BE2C (cell line): ENCODE measurements around the gene STK16.
A peak's percentile ranks its signal among the peaks of the same experiment; 100 is the strongest.

Experiments used
- DNase-seq: peaks from one replicate; pipeline ENCODE4 v3.0.0-alpha.2; 2020
- H3K27me3 ChIP-seq: fragments of 250-450 bp; sonication (Bioruptor Pico); 2 replicates; pipeline ENCODE4 v1.5.1; 2020; ENCODE audit warnings: mild to moderate bottlenecking
- H3K36me3 ChIP-seq: fragments of 250-450 bp; sonication (Bioruptor Pico); 2 replicates; pipeline ENCODE4 v1.5.1; 2020; ENCODE audit warnings: mild to moderate bottlenecking
- H3K4me1 ChIP-seq: fragments of 250-450 bp; sonication (Bioruptor Pico); 2 replicates; pipeline ENCODE4 v1.5.1; 2020
- H3K4me3 ChIP-seq: 2 replicates; pipeline ENCODE4 v1.5.1; 2011; ENCODE audit warnings: low read depth, low read length
- H3K9me3 ChIP-seq: fragments of 250-450 bp; sonication (Bioruptor Pico); 2 replicates; pipeline ENCODE4 v1.5.1; 2020
- TF ChIP-seq, protein P1 (sequence below): IDR thresholded peaks from 2 replicates; pipeline ENCODE4 v1.5.1; 2012; ENCODE audit warnings: mild to moderate bottlenecking, low read depth, low read length

Gene STK16

DNA sequence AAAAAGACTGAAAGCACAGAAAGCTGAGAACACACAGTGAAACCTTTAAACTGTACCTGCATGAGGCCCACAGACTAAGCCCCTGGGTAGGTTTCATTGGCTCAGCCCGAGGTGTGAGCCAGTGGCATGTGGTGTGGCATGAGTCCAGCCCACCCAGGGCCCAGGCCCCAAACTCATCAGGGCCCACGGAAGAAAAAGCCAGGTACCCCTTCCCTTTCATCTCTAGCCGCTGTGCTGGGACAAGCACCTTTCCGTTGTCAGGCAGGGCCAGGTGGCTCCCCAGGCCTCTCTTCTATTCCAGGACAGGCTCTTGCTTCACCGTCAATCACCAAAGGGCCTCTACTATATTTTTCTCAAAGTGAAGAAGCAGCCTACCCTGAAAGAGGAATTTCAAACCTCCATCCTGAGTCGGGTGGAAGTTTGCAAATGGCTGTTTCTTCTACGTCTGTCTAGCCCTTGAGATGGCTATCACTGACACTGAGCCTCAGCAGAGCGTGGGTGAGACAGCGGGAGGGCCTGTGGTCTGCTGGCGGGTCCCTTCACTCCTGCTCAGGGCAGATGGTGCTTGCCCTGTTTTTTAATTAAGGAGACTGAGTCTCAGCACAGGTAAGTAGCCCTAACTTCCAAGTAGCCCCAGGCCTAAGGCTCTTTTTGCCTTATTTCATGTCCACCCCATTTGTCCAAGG is 42.4 kb downstream of the STK16 start:
- peak; percentile 44 for DNase-seq
- TF ChIP-seq, protein P1, sequence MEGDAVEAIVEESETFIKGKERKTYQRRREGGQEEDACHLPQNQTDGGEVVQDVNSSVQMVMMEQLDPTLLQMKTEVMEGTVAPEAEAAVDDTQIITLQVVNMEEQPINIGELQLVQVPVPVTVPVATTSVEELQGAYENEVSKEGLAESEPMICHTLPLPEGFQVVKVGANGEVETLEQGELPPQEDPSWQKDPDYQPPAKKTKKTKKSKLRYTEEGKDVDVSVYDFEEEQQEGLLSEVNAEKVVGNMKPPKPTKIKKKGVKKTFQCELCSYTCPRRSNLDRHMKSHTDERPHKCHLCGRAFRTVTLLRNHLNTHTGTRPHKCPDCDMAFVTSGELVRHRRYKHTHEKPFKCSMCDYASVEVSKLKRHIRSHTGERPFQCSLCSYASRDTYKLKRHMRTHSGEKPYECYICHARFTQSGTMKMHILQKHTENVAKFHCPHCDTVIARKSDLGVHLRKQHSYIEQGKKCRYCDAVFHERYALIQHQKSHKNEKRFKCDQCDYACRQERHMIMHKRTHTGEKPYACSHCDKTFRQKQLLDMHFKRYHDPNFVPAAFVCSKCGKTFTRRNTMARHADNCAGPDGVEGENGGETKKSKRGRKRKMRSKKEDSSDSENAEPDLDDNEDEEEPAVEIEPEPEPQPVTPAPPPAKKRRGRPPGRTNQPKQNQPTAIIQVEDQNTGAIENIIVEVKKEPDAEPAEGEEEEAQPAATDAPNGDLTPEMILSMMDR: no peak

DNA sequence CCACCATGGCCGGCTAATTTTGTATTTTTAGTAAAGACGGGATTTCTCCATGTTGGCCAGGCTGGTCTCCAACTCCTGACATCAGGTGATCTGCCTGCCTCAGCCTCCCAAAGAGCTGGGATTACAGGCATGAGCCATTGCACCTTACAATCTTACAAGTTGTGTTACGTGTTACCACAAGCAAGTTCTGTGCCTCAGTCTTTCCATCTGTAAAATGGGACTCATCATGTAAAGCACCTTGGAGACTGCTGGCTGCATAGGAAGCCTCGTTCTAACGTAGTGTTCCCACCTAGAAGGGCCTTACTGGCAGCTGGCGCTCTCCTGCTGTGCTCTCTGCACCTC is 43.9 kb downstream of the STK16 start:
- TF ChIP-seq, protein P1: no peak
- no peaks in the 10 kb centered on the region for H3K27me3 ChIP-seq
- H3K4me1 ChIP-seq: peaks cover 5% of the 10 kb centered on the region; the same call in 1 of the 2 replicates

More for the DNA sequence above, 42.4 kb downstream of the STK16 start:
- no peaks in the 10 kb centered on the region for H3K27me3 ChIP-seq
- H3K4me3 ChIP-seq: no peak overlapping the region
- H3K9me3 ChIP-seq: no peaks in the 10 kb centered on the region
- H3K4me1 ChIP-seq: peaks cover 5% of the 10 kb centered on the region; the same call in 1 of the 2 replicates
- H3K36me3 ChIP-seq: peaks cover 4% of the 10 kb centered on the region

DNA sequence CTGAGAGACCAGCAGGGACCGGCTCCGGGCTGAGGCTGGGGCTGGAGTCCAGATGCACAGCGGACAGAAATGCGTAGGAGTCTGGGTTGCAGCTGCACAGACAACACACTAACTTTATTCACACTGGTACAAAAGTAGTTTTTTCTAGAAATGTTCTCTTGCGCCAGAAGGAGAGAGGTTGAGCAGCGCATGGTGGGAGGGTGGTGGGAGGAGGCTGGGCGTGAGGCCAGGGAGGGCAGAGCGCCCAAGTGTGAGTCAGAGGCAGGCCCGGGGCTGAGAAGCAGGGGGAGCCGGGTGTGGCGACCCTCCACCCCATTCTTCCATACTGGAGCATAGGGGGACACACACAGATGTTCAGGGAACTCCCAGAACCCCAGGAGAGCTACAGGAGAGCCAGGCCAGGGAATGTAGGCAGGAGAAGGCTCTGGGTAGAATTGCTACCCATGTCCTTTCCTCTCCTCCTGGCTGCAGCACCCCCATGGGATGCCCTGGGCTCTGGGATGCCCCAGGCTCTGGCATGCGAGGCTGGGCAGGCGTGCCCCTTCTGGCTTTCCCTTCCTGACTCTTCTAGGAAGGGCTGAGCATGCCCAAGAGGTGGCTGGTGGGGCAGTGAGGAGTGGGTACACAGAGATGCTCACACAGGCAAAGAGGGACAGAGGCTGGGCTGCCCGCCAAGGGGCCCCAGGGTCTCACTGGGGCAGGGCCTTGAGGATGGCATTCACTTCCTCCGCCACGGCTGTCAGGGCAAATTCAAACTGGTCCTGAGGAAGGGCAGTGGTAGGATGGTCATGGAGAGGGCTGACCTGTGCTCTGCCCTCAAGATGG is 44.5 kb downstream of the STK16 start:
- H3K36me3 ChIP-seq: peaks cover 4% of the 10 kb centered on the region
- H3K27me3 ChIP-seq: no peaks in the 10 kb centered on the region
- TF ChIP-seq, protein P1: no peak
- H3K9me3 ChIP-seq: no peaks in the 10 kb centered on the region
- no peak overlapping the region for H3K4me3 ChIP-seq
- DNase-seq: peak; percentile 46
- H3K4me1 ChIP-seq: peaks cover 5% of the 10 kb centered on the region; the same call in 1 of the 2 replicates

More for the DNA sequence above, 43.9 kb downstream of the STK16 start:
- Histone ChIP-seq H3K36me3 (peaks cover 4% of the 10 kb centered on the region), H3K9me3 (no peaks in the 10 kb centered on the region), H3K4me3 (no peak overlapping the region)
- DNase-seq: no peak

DNA sequence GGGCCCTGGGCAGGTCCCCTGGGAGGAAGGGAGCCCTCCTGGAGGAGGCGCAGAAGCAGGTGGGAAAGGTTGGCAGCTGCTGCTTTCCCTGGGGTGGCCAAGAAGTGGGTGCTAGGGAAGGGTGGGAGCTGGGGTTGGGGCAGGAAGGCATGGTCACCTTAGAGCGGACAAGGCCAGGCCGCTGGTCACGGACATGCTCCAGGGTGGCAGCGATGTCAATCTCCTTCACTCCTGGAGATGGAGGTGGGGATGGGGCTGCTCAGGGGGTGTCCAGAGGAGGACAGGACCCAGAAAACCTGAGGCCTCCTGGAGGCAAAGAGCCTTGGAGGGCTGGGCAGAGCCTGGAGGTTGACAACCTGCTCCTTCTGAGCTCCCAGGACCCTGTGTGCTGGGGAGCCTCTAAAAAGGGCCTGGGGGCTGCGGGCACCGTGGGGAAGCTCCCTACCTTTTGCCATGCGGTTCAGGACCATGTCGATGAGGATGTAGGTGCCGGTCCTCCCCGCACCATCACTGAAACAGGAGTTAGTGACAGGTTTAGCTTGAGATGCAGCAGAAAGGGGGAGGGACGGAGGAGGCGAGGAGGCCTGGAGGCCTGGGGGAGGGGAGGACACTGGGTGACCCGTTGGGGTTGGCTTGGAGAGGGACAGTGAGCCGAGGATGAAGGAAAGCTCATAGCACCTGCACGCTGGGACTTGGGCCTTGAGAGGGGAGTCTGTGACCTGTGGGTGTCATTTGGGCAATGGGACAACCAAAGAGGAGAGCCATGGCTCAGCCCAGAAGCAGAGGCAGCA is 45.3 kb downstream of the STK16 start:
- Histone ChIP-seq H3K36me3 (peaks cover 6% of the 10 kb centered on the region), H3K4me1 (peaks cover 5% of the 10 kb centered on the region; the same call in 1 of the 2 replicates), H3K4me3 (no peak overlapping the region), H3K27me3 (no peaks in the 10 kb centered on the region), H3K9me3 (no peaks in the 10 kb centered on the region)
- TF ChIP-seq, protein P1: no peak
- DNase-seq: no peak

DNA sequence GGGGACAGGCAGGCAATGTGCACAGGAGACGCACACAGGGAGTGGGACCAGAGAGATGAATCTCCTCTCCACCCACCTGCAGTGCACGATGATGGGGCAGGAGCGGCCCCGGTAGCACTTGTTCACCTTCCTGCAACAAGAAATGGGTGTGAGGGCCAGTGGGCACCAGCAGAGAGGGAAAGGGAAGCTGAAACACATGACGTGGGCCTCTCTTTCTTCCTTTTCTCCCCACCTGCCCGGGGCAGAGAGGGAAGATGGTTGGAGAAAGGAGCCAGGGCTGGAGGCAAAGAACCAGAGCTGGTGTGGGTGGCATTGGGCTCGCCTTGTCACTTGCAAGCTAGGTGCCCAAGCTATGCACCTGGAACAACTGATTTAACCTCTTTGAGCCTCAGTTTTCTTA is 46.1 kb downstream of the STK16 start:
- Histone ChIP-seq H3K27me3 (no peaks in the 10 kb centered on the region), H3K36me3 (peaks cover 14% of the 10 kb centered on the region), H3K4me1 (peaks cover 5% of the 10 kb centered on the region; the same call in 1 of the 2 replicates), H3K9me3 (no peaks in the 10 kb centered on the region), H3K4me3 (no peak overlapping the region)
- TF ChIP-seq, protein P1: no peak
- DNase-seq: no peak
